GM06990 (cell line): ENCODE measurements around the gene ZAP70.

Source experiments
- DNase-seq: peaks from one replicate; pipeline ENCODE4 v3.0.0-alpha.2; 2011; ENCODE audit not compliant: insufficient read length; ENCODE audit errors: extremely low read depth
- H3K27me3 ChIP-seq: replicated peaks from 2 replicates; pipeline ENCODE4 v1.6.0; 2011; ENCODE audit warnings: low read length; ENCODE audit not compliant: control insufficient read depth, insufficient read depth
- H3K36me3 ChIP-seq: 2 replicates; pipeline ENCODE4 v1.5.1; 2011; ENCODE audit warnings: low read length; ENCODE audit not compliant: control insufficient read depth, insufficient read depth
- H3K4me3 ChIP-seq: replicated peaks from 2 replicates; pipeline ENCODE4 v1.5.1; 2011; ENCODE audit warnings: low read depth, mild to moderate bottlenecking, control low read depth, low read length
- CTCF ChIP-seq: IDR thresholded peaks from 2 replicates; pipeline ENCODE4 v1.5.1; 2011; ENCODE audit warnings: low read length, control low read depth, mild to moderate bottlenecking, inconsistent platforms; ENCODE audit not compliant: insufficient read depth, poor library complexity, severe bottlenecking

The ZAP70 gene

DNA sequence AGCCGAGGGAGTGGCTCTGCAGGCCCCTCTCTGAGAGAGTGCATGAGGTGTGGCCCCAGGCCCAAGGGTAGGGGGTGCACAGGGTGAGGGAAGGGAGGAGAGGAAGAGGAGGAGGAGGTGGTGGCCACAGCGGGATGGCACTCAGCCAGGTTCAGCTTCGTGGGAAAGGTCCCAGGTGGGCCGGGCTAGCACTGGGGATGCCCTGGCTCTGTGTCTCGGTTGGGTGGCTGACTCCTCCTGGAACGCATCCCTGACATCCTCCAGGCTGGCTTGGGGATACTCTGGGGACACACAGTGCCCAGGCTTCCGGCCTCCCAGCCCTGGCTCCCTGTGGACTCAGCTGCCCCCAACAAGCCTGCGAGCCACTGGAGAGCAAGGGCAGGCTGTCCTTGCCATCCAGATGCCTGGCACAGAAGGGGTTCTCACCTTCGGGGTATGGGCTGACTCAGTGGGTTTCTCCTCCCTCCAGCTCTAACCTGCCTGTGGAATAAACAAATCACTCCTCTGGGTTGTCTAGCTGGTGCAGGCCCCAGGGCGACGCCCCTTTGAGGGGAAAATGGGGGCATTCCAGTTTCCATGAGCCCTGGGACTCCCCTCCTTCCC is 582 bp upstream of the ZAP70 start:
- no peak for DNase-seq
- no peak for TF ChIP-seq CTCF
- Histone ChIP-seq H3K36me3 (no peaks in the 10 kb centered on the region), H3K4me3 (no peak overlapping the region), H3K27me3 (no peaks in the 10 kb centered on the region)

- H3K4me3 ChIP-seq, result no peak overlapping the region
- TF ChIP-seq CTCF, result no peak
- no peak for DNase-seq
- H3K27me3 ChIP-seq, result no peaks in the 10 kb centered on the region
- no peaks in the 10 kb centered on the region for H3K36me3 ChIP-seq
Observed at GRCh38 chr2:97714084-97714949, 941 bp downstream of the ZAP70 start.

DNA sequence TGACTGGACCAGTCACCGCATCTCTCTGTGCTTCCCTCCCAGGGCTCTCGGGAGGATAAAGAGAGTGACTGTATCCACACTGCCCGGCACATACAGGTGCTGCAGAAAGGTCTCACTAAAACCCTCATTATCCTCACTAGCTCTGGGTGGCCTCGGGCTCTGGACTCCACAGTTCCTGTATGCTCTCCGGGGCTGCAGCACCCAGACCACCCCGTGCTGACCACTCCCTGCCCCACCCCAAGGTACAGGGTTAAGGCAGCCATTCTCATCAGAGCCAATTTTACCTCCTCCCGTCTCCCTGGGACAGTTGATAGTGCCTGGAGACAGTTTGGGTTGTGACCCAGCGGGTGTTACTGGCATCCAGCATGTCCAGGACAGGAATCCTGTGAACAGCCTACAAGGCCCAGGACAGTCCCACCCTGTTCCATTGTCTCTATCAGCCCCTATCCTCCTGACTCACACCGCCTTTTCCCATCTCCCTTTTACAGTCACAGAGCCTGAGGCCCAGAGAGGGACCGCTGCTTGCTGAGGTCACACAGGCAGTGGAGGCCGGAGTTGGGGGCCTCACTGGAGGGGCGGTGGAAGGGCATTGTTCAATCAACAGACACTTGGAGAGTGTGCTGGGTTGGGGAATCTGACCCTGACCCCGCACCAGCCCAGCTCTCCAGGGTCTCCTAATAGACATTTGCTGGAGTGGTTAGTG is 1.7 kb downstream of the ZAP70 start:
- no peak for TF ChIP-seq CTCF
- no peak for DNase-seq
- H3K27me3 ChIP-seq, result no peaks in the 10 kb centered on the region
- H3K4me3 ChIP-seq, result no peak overlapping the region
- H3K36me3 ChIP-seq, result no peaks in the 10 kb centered on the region

DNA sequence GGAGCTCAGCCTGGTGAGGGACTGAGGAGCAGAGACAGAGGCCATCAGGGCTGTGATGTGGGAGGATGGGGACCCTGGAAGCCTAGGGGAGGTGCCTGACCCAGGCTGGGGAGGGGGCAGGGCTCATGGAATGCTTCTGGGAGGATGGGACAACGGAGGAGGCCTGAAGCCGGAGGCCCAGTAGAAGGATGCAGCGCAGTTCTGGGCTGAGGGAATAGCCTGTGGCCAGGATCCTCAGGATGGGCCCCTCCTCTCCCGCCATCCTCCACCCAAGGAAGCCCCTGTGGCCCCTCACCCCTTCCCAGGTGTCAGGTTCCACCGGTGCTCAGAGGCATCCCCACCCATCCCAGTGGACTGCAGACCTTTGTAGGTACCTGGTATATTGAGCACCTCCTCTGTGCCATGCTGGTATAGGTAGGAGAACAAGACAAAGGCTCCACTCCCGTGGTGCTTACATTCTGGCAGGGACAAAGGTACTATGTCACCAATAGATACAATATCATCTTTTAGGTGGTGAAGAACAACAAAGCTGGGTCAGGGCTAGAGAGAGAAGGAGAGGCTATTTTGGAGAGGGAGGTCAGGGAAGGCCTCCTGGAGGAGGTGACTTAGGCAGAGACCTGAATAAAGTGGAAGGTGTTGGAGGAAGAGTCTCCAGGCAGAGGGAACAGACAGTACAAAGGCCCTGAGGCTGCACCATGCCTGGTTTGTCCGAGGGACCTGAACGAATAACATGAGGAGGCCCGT is 2.7 kb downstream of the ZAP70 start:
- no peaks in the 10 kb centered on the region for H3K27me3 ChIP-seq
- TF ChIP-seq CTCF, result no peak
- DNase-seq, result no peak
- no peak overlapping the region for H3K4me3 ChIP-seq
- H3K36me3 ChIP-seq, result no peaks in the 10 kb centered on the region

- no peak for TF ChIP-seq CTCF
- Histone ChIP-seq H3K4me3 (no peak overlapping the region), H3K36me3 (no peaks in the 10 kb centered on the region), H3K27me3 (no peaks in the 10 kb centered on the region)
- DNase-seq, result no peak
Observed at GRCh38 chr2:97716695-97717612, 3.6 kb downstream of the ZAP70 start.
